IgD-negative memory B cell (primary cell): ENCODE data around the gene SLC9A9. TPM values are rescaled to one million over a fixed set of nuclear protein-coding genes. Genes with fewer than 3 reads are reported as not detected.

Source experiments
- H3K27ac Mint-ChIP-seq, 3 donors: one replicate each; pipeline ENCODE4 v1.8.0; 2020 to 2022; ENCODE audit warnings: mild to moderate bottlenecking in 3 of 3, mixed read lengths in 3 of 3, moderate library complexity in 1 of 3
- H3K27me3 Mint-ChIP-seq: one replicate; pipeline ENCODE4 v1.8.0; 2021; ENCODE audit warnings: mixed read lengths
- H3K36me3 Mint-ChIP-seq: one replicate; pipeline ENCODE4 v1.8.0; 2020; ENCODE audit warnings: mild to moderate bottlenecking, mixed read lengths
- H3K4me1 Mint-ChIP-seq, 3 donors: one replicate each; pipeline ENCODE4 v1.8.0; 2020 to 2022; ENCODE audit warnings: mixed read lengths in 3 of 3, mild to moderate bottlenecking in 1 of 3
- H3K4me3 Mint-ChIP-seq, 4 donors: one replicate each; pipeline ENCODE4 v1.8.0; 2020 to 2022; ENCODE audit warnings: mild to moderate bottlenecking in 4 of 4, mixed read lengths in 4 of 4, moderate library complexity in 3 of 4
- H3K9me3 Mint-ChIP-seq, 3 donors: one replicate each; pipeline ENCODE4 v1.8.0; 2020 to 2021; ENCODE audit warnings: mixed read lengths in 3 of 3, mild to moderate bottlenecking in 1 of 3
- polyA plus RNA-seq: library from polyadenylated mRNA; unstranded; fragments of 300-500 nt; fragmentation: Illumina TruSeq; gene quantifications from one replicate; pipeline ENCODE4 v1.2.3, GENCODE V29; 2021

Gene SLC9A9
- polyA plus RNA-seq, 1 donor from 2014 or later: 9.1 TPM

- Mint-ChIP-seq H3K9me3 (peaks cover 0 to 2% (median 0%) of the 10 kb centered on the region in 3 donors), H3K4me3 (no peak overlapping the region), H3K27me3 (no peaks in the 10 kb centered on the region), H3K4me1 (no peaks in the 10 kb centered on the region), H3K36me3 (peaks cover 3% of the 10 kb centered on the region), H3K27ac (no peak overlapping the region)
Observed at GRCh38 chr3:143497382-143497781, 350.9 kb downstream of the SLC9A9 start.

- no peak overlapping the region for H3K4me3 Mint-ChIP-seq
- H3K4me1 Mint-ChIP-seq: no peaks in the 10 kb centered on the region
- peaks cover 0 to 4% (median 0%) of the 10 kb centered on the region in 3 donors for H3K9me3 Mint-ChIP-seq
- peaks cover 3% of the 10 kb centered on the region for H3K36me3 Mint-ChIP-seq
- no peak overlapping the region for H3K27ac Mint-ChIP-seq
- no peaks in the 10 kb centered on the region for H3K27me3 Mint-ChIP-seq
Observed at GRCh38 chr3:143496191-143496590, 352.1 kb downstream of the SLC9A9 start.

GRCh38 chr3:143495527-143495926, 352.7 kb downstream of the SLC9A9 start:
- Mint-ChIP-seq H3K36me3 (peaks cover 5% of the 10 kb centered on the region), H3K4me1 (no peaks in the 10 kb centered on the region), H3K9me3 (peaks cover 0 to 4% (median 0%) of the 10 kb centered on the region in 3 donors), H3K27ac (no peak overlapping the region), H3K4me3 (no peak overlapping the region), H3K27me3 (no peaks in the 10 kb centered on the region)

GRCh38 chr3:143486611-143487010, 361.7 kb downstream of the SLC9A9 start:
- H3K36me3 Mint-ChIP-seq: peaks cover 12% of the 10 kb centered on the region
- H3K27ac Mint-ChIP-seq: no peak overlapping the region
- peaks cover 0 to 3% (median 3%) of the 10 kb centered on the region in 3 donors for H3K4me1 Mint-ChIP-seq
- H3K4me3 Mint-ChIP-seq: no peak overlapping the region
- H3K9me3 Mint-ChIP-seq: no peaks in the 10 kb centered on the region
- H3K27me3 Mint-ChIP-seq: no peaks in the 10 kb centered on the region

- H3K27ac Mint-ChIP-seq: no peak overlapping the region
- peaks cover 0 to 3% (median 3%) of the 10 kb centered on the region in 3 donors for H3K4me1 Mint-ChIP-seq
- no peaks in the 10 kb centered on the region for H3K27me3 Mint-ChIP-seq
- no peak overlapping the region for H3K4me3 Mint-ChIP-seq
- H3K9me3 Mint-ChIP-seq: peaks cover 0 to 1% (median 0%) of the 10 kb centered on the region in 3 donors
- H3K36me3 Mint-ChIP-seq: peaks cover 7% of the 10 kb centered on the region
Observed at GRCh38 chr3:143484846-143485512, 363.3 kb downstream of the SLC9A9 start.

- no peak overlapping the region for H3K27ac Mint-ChIP-seq
- H3K4me3 Mint-ChIP-seq: no peak overlapping the region
- peaks cover 7% of the 10 kb centered on the region for H3K36me3 Mint-ChIP-seq
- peaks cover 0 to 1% (median 0%) of the 10 kb centered on the region in 3 donors for H3K9me3 Mint-ChIP-seq
- peaks cover 0 to 3% (median 3%) of the 10 kb centered on the region in 3 donors for H3K4me1 Mint-ChIP-seq
- H3K27me3 Mint-ChIP-seq: no peaks in the 10 kb centered on the region
Observed at GRCh38 chr3:143483214-143483613, 365.1 kb downstream of the SLC9A9 start.

GRCh38 chr3:143482106-143483088, 365.9 kb downstream of the SLC9A9 start:
- H3K4me1 Mint-ChIP-seq: peaks cover 0 to 7% (median 7%) of the 10 kb centered on the region in 3 donors
- H3K27me3 Mint-ChIP-seq: no peaks in the 10 kb centered on the region
- no peak overlapping the region for H3K27ac Mint-ChIP-seq
- H3K4me3 Mint-ChIP-seq: no peak overlapping the region
- peaks cover 0 to 1% (median 0%) of the 10 kb centered on the region in 3 donors for H3K9me3 Mint-ChIP-seq
- peaks cover 9% of the 10 kb centered on the region for H3K36me3 Mint-ChIP-seq

GRCh38 chr3:143480344-143480743, 367.9 kb downstream of the SLC9A9 start:
- Mint-ChIP-seq H3K4me3 (no peak overlapping the region), H3K36me3 (peaks cover 7% of the 10 kb centered on the region), H3K27ac (no peak overlapping the region), H3K27me3 (no peaks in the 10 kb centered on the region), H3K4me1 (peaks cover 0 to 12% (median 7%) of the 10 kb centered on the region in 3 donors), H3K9me3 (peaks cover 0 to 1% (median 0%) of the 10 kb centered on the region in 3 donors)

GRCh38 chr3:143479727-143480126, 368.5 kb downstream of the SLC9A9 start:
- Mint-ChIP-seq H3K27ac (no peak overlapping the region), H3K36me3 (peaks cover 7% of the 10 kb centered on the region), H3K9me3 (peaks cover 0 to 1% (median 0%) of the 10 kb centered on the region in 3 donors), H3K27me3 (no peaks in the 10 kb centered on the region), H3K4me1 (peaks cover 0 to 12% (median 7%) of the 10 kb centered on the region in 3 donors), H3K4me3 (no peak overlapping the region)

GRCh38 chr3:143478115-143478693, 370.1 kb downstream of the SLC9A9 start:
- peak overlapping the region in 1 of 3 donors; percentile 7 for H3K27ac Mint-ChIP-seq
- H3K36me3 Mint-ChIP-seq: peaks cover 6% of the 10 kb centered on the region
- no peak overlapping the region for H3K4me3 Mint-ChIP-seq
- H3K27me3 Mint-ChIP-seq: no peaks in the 10 kb centered on the region
- H3K4me1 Mint-ChIP-seq: peaks cover 0 to 12% (median 7%) of the 10 kb centered on the region in 3 donors
- H3K9me3 Mint-ChIP-seq: peaks cover 0 to 1% (median 0%) of the 10 kb centered on the region in 3 donors

- Mint-ChIP-seq H3K27me3 (no peaks in the 10 kb centered on the region), H3K4me3 (no peak overlapping the region), H3K4me1 (peaks cover 2 to 9% (median 7%) of the 10 kb centered on the region in 3 donors), H3K36me3 (peaks cover 6% of the 10 kb centered on the region), H3K27ac (no peak overlapping the region), H3K9me3 (peaks cover 0 to 1% (median 0%) of the 10 kb centered on the region in 3 donors)
Observed at GRCh38 chr3:143476965-143477640, 371.2 kb downstream of the SLC9A9 start.

- no peak overlapping the region for H3K27ac Mint-ChIP-seq
- H3K36me3 Mint-ChIP-seq: peaks cover 2% of the 10 kb centered on the region
- H3K4me1 Mint-ChIP-seq: peaks cover 8 to 15% (median 9%) of the 10 kb centered on the region in 3 donors
- H3K4me3 Mint-ChIP-seq: no peak overlapping the region
- H3K9me3 Mint-ChIP-seq: no peaks in the 10 kb centered on the region
- no peaks in the 10 kb centered on the region for H3K27me3 Mint-ChIP-seq
Observed at GRCh38 chr3:143475981-143476380, 372.3 kb downstream of the SLC9A9 start.

GRCh38 chr3:143472731-143473523, 375.3 kb downstream of the SLC9A9 start:
- H3K27ac Mint-ChIP-seq: no peak overlapping the region
- H3K4me3 Mint-ChIP-seq: peak overlapping the region in 1 of 4 donors; percentile 50
- H3K4me1 Mint-ChIP-seq: peaks cover 7 to 14% (median 8%) of the 10 kb centered on the region in 3 donors
- no peaks in the 10 kb centered on the region for H3K27me3 Mint-ChIP-seq
- H3K9me3 Mint-ChIP-seq: no peaks in the 10 kb centered on the region
- peaks cover 1% of the 10 kb centered on the region for H3K36me3 Mint-ChIP-seq

GRCh38 chr3:143471705-143472104, 376.6 kb downstream of the SLC9A9 start:
- H3K9me3 Mint-ChIP-seq: no peaks in the 10 kb centered on the region
- H3K4me3 Mint-ChIP-seq: peak overlapping the region in 1 of 4 donors; percentile 51
- no peaks in the 10 kb centered on the region for H3K27me3 Mint-ChIP-seq
- H3K36me3 Mint-ChIP-seq: peaks cover 3% of the 10 kb centered on the region
- no peak overlapping the region for H3K27ac Mint-ChIP-seq
- peaks cover 5 to 11% (median 8%) of the 10 kb centered on the region in 3 donors for H3K4me1 Mint-ChIP-seq
